ENCODE data around the gene AKR7A2. TPM values are rescaled to one million over a fixed set of nuclear protein-coding genes. Genes with fewer than 3 reads are reported as not detected.

Gene AKR7A2
- total RNA-seq, 1 donor from 2014 or later = 53.7 TPM

DNA sequence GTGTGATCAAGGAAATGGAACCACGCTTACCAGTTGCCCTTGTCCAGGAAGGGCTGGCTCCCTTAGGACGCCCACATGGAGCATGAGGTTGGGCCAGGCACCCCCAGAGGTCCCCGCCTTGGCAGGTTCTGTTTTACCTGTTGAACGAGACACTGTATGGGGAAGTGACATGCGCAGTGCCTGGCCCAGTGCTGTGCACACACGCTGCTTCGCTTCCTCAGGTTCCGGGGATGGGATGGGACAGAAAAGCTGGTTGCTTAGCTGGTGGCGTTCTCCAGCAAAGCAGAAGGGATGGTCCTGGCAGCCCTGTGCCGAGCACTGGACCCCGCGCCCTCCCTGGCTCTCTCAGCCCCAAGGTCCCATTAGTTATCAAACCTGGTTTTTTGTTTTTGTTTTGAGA is 20.9 kb upstream of the AKR7A2 start:
- Mint-ChIP-seq H3K27me3 (ENCODE audit: low read depth) (no peaks in the 10 kb centered on the region), H3K4me3 (no peak overlapping the region), H3K4me1 (no peaks in the 10 kb centered on the region), H3K27ac (no peak overlapping the region), H3K36me3 (peaks cover 8% of the 10 kb centered on the region), H3K9me3 (no peaks in the 10 kb centered on the region)
- TF ChIP-seq, protein P1, sequence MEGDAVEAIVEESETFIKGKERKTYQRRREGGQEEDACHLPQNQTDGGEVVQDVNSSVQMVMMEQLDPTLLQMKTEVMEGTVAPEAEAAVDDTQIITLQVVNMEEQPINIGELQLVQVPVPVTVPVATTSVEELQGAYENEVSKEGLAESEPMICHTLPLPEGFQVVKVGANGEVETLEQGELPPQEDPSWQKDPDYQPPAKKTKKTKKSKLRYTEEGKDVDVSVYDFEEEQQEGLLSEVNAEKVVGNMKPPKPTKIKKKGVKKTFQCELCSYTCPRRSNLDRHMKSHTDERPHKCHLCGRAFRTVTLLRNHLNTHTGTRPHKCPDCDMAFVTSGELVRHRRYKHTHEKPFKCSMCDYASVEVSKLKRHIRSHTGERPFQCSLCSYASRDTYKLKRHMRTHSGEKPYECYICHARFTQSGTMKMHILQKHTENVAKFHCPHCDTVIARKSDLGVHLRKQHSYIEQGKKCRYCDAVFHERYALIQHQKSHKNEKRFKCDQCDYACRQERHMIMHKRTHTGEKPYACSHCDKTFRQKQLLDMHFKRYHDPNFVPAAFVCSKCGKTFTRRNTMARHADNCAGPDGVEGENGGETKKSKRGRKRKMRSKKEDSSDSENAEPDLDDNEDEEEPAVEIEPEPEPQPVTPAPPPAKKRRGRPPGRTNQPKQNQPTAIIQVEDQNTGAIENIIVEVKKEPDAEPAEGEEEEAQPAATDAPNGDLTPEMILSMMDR (IDR thresholded peaks at IDR 0.05; ENCODE audit: unreplicated experiment) = no peak
- no peak for DNase-seq (ENCODE audit: low spot score in 2 of 2, unreplicated experiment in 2 of 2)

DNA sequence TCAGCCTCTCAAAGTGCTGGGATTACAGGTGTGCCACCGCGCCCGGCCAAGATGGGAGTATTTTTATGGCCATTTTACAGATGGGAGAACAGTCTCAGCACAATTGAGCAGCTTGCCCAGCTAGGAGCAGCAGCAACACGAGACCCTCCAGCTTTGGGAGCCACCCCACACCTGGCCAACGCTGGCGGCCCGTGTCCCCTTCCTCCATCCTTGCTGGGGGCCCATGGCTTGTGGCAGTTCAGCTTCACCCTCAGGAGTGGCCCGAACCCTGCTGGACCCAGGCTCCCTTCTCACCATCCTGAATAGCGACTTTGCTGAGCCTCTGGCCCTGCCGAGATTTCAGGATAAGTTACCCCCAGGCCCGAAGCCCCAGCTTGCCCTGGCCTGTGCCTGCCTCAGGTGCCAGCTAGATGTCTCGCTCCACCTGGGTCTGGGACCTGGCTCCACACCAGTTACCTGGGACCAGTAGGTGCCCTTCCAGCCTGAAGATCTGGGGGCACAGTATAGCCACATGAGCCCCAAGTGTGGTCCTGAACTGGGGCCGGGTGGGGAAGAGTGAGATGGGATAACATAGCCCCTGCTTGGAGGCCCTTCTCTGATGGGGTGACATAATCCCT is 19.4 kb upstream of the AKR7A2 start:
- H3K27me3 Mint-ChIP-seq (ENCODE audit: low read depth) = no peaks in the 10 kb centered on the region
- no peaks in the 10 kb centered on the region for H3K9me3 Mint-ChIP-seq
- DNase-seq (ENCODE audit: low spot score in 2 of 2, unreplicated experiment in 2 of 2) = no peak
- no peak overlapping the region for H3K27ac Mint-ChIP-seq
- no peaks in the 10 kb centered on the region for H3K4me1 Mint-ChIP-seq
- H3K4me3 Mint-ChIP-seq = no peak overlapping the region
- TF ChIP-seq, protein P1 (IDR thresholded peaks at IDR 0.05; ENCODE audit: unreplicated experiment) = no peak
- H3K36me3 Mint-ChIP-seq = peaks cover 12% of the 10 kb centered on the region

DNA sequence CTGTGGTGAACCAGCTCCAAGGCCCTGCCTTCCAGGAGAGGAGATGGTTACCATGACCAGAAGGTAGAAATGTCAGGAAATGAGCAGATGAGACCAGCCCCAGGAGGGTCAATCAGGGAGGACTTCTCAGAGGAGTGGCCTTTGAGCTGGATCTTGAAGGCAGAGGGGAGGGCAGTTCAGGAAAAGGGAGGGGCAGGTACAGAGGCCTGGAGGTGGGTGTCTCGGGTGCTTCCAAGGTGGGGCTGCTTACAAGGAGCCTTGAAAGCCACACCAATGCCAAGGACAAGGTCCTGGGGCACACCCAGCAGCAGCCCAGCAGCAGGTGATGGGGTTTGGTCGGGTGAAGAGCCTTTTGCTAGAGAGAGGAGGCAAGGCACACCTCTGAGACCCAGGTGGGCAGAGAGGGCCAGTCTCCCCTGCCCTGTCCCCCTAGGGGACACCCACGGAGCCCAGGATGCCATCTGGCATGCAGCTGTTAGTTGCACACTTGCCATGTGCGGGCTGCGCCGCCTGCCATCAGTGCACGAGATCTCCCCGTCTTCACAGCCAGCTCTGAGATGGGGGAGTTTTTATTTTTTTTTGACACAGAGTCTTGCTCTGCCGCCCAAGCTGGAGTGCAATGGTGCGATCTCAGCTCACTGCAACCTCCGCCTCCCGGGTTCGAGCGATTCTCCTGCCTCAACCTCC is 18.6 kb upstream of the AKR7A2 start:
- no peaks in the 10 kb centered on the region for H3K27me3 Mint-ChIP-seq (ENCODE audit: low read depth)
- no peaks in the 10 kb centered on the region for H3K9me3 Mint-ChIP-seq
- DNase-seq (ENCODE audit: low spot score in 2 of 2, unreplicated experiment in 2 of 2) = no peak
- H3K36me3 Mint-ChIP-seq = peaks cover 12% of the 10 kb centered on the region
- H3K27ac Mint-ChIP-seq = no peak overlapping the region
- TF ChIP-seq, protein P1 (IDR thresholded peaks at IDR 0.05; ENCODE audit: unreplicated experiment) = no peak
- H3K4me3 Mint-ChIP-seq = no peak overlapping the region
- H3K4me1 Mint-ChIP-seq = no peaks in the 10 kb centered on the region

DNA sequence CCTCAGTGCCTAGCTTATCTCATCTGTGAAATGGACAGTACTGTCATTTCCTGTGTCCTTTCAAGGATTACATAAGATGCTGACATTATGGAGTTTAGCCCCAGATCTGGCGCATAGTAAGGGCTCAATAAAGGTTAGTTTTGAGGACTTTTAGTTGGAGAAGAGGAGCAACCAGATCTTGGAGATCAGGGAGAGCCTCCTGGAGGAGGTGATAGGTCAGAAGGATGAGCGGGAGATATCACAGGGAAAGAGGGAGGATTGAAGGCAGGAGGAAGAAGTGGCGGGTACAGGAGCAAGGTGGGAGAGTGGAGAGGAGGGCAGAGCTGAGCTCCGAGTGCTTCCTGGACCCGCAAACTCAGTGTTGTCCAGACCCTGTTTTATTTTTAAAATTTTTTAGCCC is 17.7 kb upstream of the AKR7A2 start:
- Mint-ChIP-seq H3K4me1 (no peaks in the 10 kb centered on the region), H3K27ac (no peak overlapping the region), H3K36me3 (peaks cover 12% of the 10 kb centered on the region), H3K4me3 (no peak overlapping the region), H3K27me3 (ENCODE audit: low read depth) (no peaks in the 10 kb centered on the region), H3K9me3 (no peaks in the 10 kb centered on the region)
- TF ChIP-seq, protein P1 (IDR thresholded peaks at IDR 0.05; ENCODE audit: unreplicated experiment) = no peak
- no peak for DNase-seq (ENCODE audit: low spot score in 2 of 2, unreplicated experiment in 2 of 2)

DNA sequence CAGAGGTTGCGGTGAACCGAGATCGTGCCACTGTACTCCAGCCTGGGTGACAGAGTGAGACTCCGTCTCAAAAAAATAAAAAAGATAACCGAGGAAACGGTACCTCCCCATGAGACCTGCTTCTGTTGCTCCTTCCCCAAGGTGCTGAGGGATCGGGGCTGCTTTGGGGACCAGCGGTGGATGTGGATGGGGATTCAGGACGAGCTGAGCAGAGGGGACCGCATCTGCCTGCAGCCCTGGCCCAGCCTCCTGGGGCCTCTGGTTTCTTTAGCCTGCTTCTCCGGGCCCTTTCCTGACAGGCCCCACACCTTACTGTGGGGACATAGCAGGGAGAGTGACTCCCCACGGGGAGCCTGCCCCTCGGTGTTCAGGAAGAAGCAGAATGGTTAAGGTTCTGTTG is 17.2 kb upstream of the AKR7A2 start:
- no peak for DNase-seq (ENCODE audit: low spot score in 2 of 2, unreplicated experiment in 2 of 2)
- Mint-ChIP-seq H3K27ac (no peak overlapping the region), H3K9me3 (no peaks in the 10 kb centered on the region), H3K4me1 (no peaks in the 10 kb centered on the region), H3K27me3 (ENCODE audit: low read depth) (no peaks in the 10 kb centered on the region), H3K4me3 (no peak overlapping the region), H3K36me3 (peaks cover 12% of the 10 kb centered on the region)
- TF ChIP-seq, protein P1 (IDR thresholded peaks at IDR 0.05; ENCODE audit: unreplicated experiment) = no peak

Data from mesothelial cell of epicardium (in vitro differentiated cells).